Measurements from ENCODE around the gene TMPRSS13. TPM values are rescaled to one million over a fixed set of nuclear protein-coding genes. Genes with fewer than 3 reads are reported as not detected.

TMPRSS13 gene
- total RNA-seq, 1 experiment from 2014 or later, result 21.7 TPM

GRCh38 chr11:117977029-117977428 is 47.8 kb upstream of the TMPRSS13 start:
- POLR2A ChIA-PET (ENCODE audit: unreplicated experiment), result no interaction called here
- H3K9me2 ChIP-seq (ENCODE audit: insufficient read depth), result no peaks in the 10 kb centered on the region
- H3F3A ChIP-seq (ENCODE audit: insufficient read depth, low read depth), result no peaks in the 10 kb centered on the region
- CTCF ChIA-PET, result no interaction called here
- H3K36me3 ChIP-seq (ENCODE audit: low read depth), result no peaks in the 10 kb centered on the region
- H3K9me3 ChIP-seq (ENCODE audit: insufficient read depth, low read depth), result no peaks in the 10 kb centered on the region
- no TSS peak for BruUV-seq (replicated peaks)
- 0 out of 2 replicates have a peak, but pooled peaks cover 7% of the 10 kb centered on the region for H3K4me1 ChIP-seq (replicated peaks; ENCODE audit: insufficient read depth)
- no peak overlapping the region for H3K4me2 ChIP-seq
- no peak for TF ChIP-seq CTCF (conservative IDR thresholded peaks at IDR 0.05)
- no peak for TF ChIP-seq EZH2 (IDR thresholded peaks at IDR 0.05; ENCODE audit: low read depth)
- no peak for DNase-seq
- H3K27ac ChIP-seq, result no peak overlapping the region
- H2AFZ ChIP-seq, result no peak overlapping the region
- peaks cover 10% of the 10 kb centered on the region; the same call in 1 of the 2 replicates for H3K27me3 ChIP-seq (ENCODE audit: insufficient read depth, low read depth)
- intact Hi-C loops (cut with micrococcal nuclease; ENCODE audit: unreplicated experiment), result no loop called here
- H3K4me3 ChIP-seq, result no peak overlapping the region
- H4K20me1 ChIP-seq (ENCODE audit: insufficient read depth), result no peaks in the 10 kb centered on the region
- no peaks in the 10 kb centered on the region for H3K79me2 ChIP-seq (ENCODE audit: low read depth)

GRCh38 chr11:117976445-117976844 is 47.2 kb upstream of the TMPRSS13 start:
- H3K9me2 ChIP-seq (ENCODE audit: insufficient read depth), result no peaks in the 10 kb centered on the region
- DNase-seq, result no peak
- ChIA-PET POLR2A (ENCODE audit: unreplicated experiment) (no interaction called here), CTCF (no interaction called here)
- no peak overlapping the region for H2AFZ ChIP-seq
- H3K27me3 ChIP-seq (ENCODE audit: insufficient read depth, low read depth), result 0 out of 2 replicates have a peak, but pooled peaks cover 6% of the 10 kb centered on the region
- no peaks in the 10 kb centered on the region for H3K36me3 ChIP-seq (ENCODE audit: low read depth)
- intact Hi-C loops (cut with micrococcal nuclease; ENCODE audit: unreplicated experiment), result no loop called here
- H3K9me3 ChIP-seq (ENCODE audit: insufficient read depth, low read depth), result no peaks in the 10 kb centered on the region
- H3K4me1 ChIP-seq (replicated peaks; ENCODE audit: insufficient read depth), result 0 out of 2 replicates have a peak, but pooled peaks cover 7% of the 10 kb centered on the region
- no peaks in the 10 kb centered on the region for H3K79me2 ChIP-seq (ENCODE audit: low read depth)
- no peaks in the 10 kb centered on the region for H3F3A ChIP-seq (ENCODE audit: insufficient read depth, low read depth)
- BruUV-seq (replicated peaks), result no TSS peak
- H3K4me2 ChIP-seq, result no peak overlapping the region
- no peaks in the 10 kb centered on the region for H4K20me1 ChIP-seq (ENCODE audit: insufficient read depth)
- TF ChIP-seq EZH2 (IDR thresholded peaks at IDR 0.05; ENCODE audit: low read depth), result no peak
- TF ChIP-seq CTCF (conservative IDR thresholded peaks at IDR 0.05), result no peak
- H3K4me3 ChIP-seq, result no peak overlapping the region
- H3K27ac ChIP-seq, result no peak overlapping the region

GRCh38 chr11:117973503-117973860 is 44.3 kb upstream of the TMPRSS13 start:
- POLR2A ChIA-PET (ENCODE audit: unreplicated experiment), result no interaction called here
- no peaks in the 10 kb centered on the region for H3K27me3 ChIP-seq (ENCODE audit: insufficient read depth, low read depth)
- intact Hi-C loops (cut with micrococcal nuclease; ENCODE audit: unreplicated experiment), result no loop called here
- H3K9me3 ChIP-seq (ENCODE audit: insufficient read depth, low read depth), result no peaks in the 10 kb centered on the region
- H3K4me1 ChIP-seq (replicated peaks; ENCODE audit: insufficient read depth), result 0 out of 2 replicates have a peak, but pooled peaks cover 7% of the 10 kb centered on the region
- H3K9me2 ChIP-seq (ENCODE audit: insufficient read depth), result no peaks in the 10 kb centered on the region
- no peak overlapping the region for H3K4me2 ChIP-seq
- H3K36me3 ChIP-seq (ENCODE audit: low read depth), result no peaks in the 10 kb centered on the region
- H3K4me3 ChIP-seq, result no peak overlapping the region
- CTCF ChIA-PET, result no interaction called here
- no peak overlapping the region for H3K27ac ChIP-seq
- H3F3A ChIP-seq (ENCODE audit: insufficient read depth, low read depth), result no peaks in the 10 kb centered on the region
- no peak for DNase-seq
- H2AFZ ChIP-seq, result no peak overlapping the region
- no peaks in the 10 kb centered on the region for H4K20me1 ChIP-seq (ENCODE audit: insufficient read depth)
- H3K79me2 ChIP-seq (ENCODE audit: low read depth), result no peaks in the 10 kb centered on the region
- BruUV-seq (replicated peaks), result no TSS peak
- no peak for TF ChIP-seq CTCF (conservative IDR thresholded peaks at IDR 0.05)
- no peak for TF ChIP-seq EZH2 (IDR thresholded peaks at IDR 0.05; ENCODE audit: low read depth)
